ENCODE measurements around the gene SIN3A.

DNA sequence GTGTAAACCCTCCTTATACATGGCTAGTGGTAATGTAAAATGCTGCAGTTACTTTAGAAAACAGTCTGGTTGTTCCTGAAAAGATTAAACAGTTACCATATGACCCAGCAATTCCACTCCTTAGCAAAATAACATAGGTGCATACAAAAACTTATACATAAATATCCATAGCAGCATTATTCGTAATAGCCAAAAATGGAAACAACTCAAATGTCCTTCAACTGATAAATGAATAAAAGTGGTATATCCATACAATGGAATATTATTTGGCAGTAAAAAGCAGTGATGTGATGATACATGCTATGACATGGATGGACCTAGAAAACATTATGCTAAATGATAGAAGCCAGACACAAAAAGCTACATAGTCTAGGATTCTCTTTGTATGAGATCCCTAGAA, 31.6 kb upstream of the SIN3A start:
- TF ChIP-seq, protein P1, sequence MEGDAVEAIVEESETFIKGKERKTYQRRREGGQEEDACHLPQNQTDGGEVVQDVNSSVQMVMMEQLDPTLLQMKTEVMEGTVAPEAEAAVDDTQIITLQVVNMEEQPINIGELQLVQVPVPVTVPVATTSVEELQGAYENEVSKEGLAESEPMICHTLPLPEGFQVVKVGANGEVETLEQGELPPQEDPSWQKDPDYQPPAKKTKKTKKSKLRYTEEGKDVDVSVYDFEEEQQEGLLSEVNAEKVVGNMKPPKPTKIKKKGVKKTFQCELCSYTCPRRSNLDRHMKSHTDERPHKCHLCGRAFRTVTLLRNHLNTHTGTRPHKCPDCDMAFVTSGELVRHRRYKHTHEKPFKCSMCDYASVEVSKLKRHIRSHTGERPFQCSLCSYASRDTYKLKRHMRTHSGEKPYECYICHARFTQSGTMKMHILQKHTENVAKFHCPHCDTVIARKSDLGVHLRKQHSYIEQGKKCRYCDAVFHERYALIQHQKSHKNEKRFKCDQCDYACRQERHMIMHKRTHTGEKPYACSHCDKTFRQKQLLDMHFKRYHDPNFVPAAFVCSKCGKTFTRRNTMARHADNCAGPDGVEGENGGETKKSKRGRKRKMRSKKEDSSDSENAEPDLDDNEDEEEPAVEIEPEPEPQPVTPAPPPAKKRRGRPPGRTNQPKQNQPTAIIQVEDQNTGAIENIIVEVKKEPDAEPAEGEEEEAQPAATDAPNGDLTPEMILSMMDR (IDR thresholded peaks at IDR 0.05) = no peak
- TF ChIP-seq, protein P2, sequence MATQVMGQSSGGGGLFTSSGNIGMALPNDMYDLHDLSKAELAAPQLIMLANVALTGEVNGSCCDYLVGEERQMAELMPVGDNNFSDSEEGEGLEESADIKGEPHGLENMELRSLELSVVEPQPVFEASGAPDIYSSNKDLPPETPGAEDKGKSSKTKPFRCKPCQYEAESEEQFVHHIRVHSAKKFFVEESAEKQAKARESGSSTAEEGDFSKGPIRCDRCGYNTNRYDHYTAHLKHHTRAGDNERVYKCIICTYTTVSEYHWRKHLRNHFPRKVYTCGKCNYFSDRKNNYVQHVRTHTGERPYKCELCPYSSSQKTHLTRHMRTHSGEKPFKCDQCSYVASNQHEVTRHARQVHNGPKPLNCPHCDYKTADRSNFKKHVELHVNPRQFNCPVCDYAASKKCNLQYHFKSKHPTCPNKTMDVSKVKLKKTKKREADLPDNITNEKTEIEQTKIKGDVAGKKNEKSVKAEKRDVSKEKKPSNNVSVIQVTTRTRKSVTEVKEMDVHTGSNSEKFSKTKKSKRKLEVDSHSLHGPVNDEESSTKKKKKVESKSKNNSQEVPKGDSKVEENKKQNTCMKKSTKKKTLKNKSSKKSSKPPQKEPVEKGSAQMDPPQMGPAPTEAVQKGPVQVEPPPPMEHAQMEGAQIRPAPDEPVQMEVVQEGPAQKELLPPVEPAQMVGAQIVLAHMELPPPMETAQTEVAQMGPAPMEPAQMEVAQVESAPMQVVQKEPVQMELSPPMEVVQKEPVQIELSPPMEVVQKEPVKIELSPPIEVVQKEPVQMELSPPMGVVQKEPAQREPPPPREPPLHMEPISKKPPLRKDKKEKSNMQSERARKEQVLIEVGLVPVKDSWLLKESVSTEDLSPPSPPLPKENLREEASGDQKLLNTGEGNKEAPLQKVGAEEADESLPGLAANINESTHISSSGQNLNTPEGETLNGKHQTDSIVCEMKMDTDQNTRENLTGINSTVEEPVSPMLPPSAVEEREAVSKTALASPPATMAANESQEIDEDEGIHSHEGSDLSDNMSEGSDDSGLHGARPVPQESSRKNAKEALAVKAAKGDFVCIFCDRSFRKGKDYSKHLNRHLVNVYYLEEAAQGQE (IDR thresholded peaks at IDR 0.05; ENCODE audit: insufficient read depth in 1 of 2, low read depth in 2 of 2, low read length in 1 of 2) = no peak
- TF ChIP-seq POLR2AphosphoS5 (IDR thresholded peaks at IDR 0.05; ENCODE audit: low read depth, low read length) = no peak
- no peak for TF ChIP-seq SIN3A (IDR thresholded peaks at IDR 0.05; ENCODE audit: borderline replicate concordance, insufficient read depth, low read depth, low read length)

All from Panc1 (cell line).